CD14-positive monocyte (primary cell): ENCODE data around the gene ANKRD9. TPM values are rescaled to one million over a fixed set of nuclear protein-coding genes. Genes with fewer than 3 reads are reported as not detected.

Experiments
- DNase-seq, 3 donors: peaks; one replicate each; pipeline ENCODE4 v3.0.0-alpha.2; 2011 to 2022
- H2AFZ ChIP-seq: 2 replicates; pipeline ENCODE4 v1.6.0; 2012; ENCODE audit warnings: mild to moderate bottlenecking, low read depth, low read length, inconsistent platforms; ENCODE audit not compliant: insufficient read depth, poor library complexity, severe bottlenecking
- H3K27ac ChIP-seq, 2 donors: 1 replicate in 1 of 2; 2 replicates in 1 of 2; pipeline ENCODE4 v1.5.1; 2012 to 2013; ENCODE audit warnings: low read length in 2 of 2, control low read depth in 1 of 2, inconsistent platforms in 1 of 2, low read depth in 1 of 2, mild to moderate bottlenecking in 1 of 2
- H3K27me3 ChIP-seq, 2 donors: one replicate each; pipeline versions ENCODE4 v1.6.0 to v1.6.1; 2011 to 2013; ENCODE audit warnings: low read length in 2 of 2; ENCODE audit not compliant: control insufficient read depth in 2 of 2, insufficient read depth in 2 of 2
- H3K36me3 ChIP-seq, 2 donors: replicated peaks in 1 of 2; 1 replicate in 1 of 2; 2 replicates in 1 of 2; pipeline versions ENCODE4 v1.5.1 to v1.6.1; 2012 to 2013; ENCODE audit warnings: low read length in 2 of 2, control low read depth in 1 of 2, inconsistent platforms in 1 of 2, mild to moderate bottlenecking in 1 of 2; ENCODE audit not compliant: insufficient read depth in 2 of 2, control insufficient read depth in 1 of 2
- H3K4me1 ChIP-seq, 2 donors: 1 replicate in 1 of 2; 2 replicates in 1 of 2; pipeline versions ENCODE4 v1.5.1 to v1.6.1; 2012 to 2013; ENCODE audit warnings: low read length in 2 of 2, control low read depth in 1 of 2, inconsistent platforms in 1 of 2, mild to moderate bottlenecking in 1 of 2, moderate library complexity in 1 of 2; ENCODE audit not compliant: insufficient read depth in 2 of 2, control insufficient read depth in 1 of 2
- H3K4me2 ChIP-seq: replicated peaks from 2 replicates; pipeline ENCODE3; 2012; ENCODE audit warnings: low read length, moderate library complexity, mild to moderate bottlenecking; ENCODE audit not compliant: poor library complexity, severe bottlenecking; ENCODE audit errors: extremely low read depth
- H3K4me3 ChIP-seq, 3 experiments: fragments of 200-600 bp in 1 of 3; sonication (generic) in 1 of 3; replicated peaks in 1 of 3; 1 replicate in 2 of 3; 2 replicates in 1 of 3; pipeline ENCODE4 v1.5.1; 2011 to 2013; ENCODE audit warnings: low read length in 3 of 3, mild to moderate bottlenecking in 3 of 3, control low read depth in 2 of 3, low read depth in 2 of 3, inconsistent platforms in 1 of 3, moderate library complexity in 1 of 3
- H3K79me2 ChIP-seq: 2 replicates; pipeline ENCODE4 v1.6.0; 2012; ENCODE audit warnings: mild to moderate bottlenecking, control low read depth, inconsistent platforms, low read length, moderate library complexity; ENCODE audit not compliant: insufficient read depth
- H3K9ac ChIP-seq: 2 replicates; pipeline ENCODE4 v1.6.0; 2017; ENCODE audit warnings: low read length, mild to moderate bottlenecking; ENCODE audit not compliant: insufficient read depth, poor library complexity, severe bottlenecking
- H3K9me3 ChIP-seq, 2 donors: replicated peaks in 1 of 2; 1 replicate in 1 of 2; 2 replicates in 1 of 2; pipeline versions ENCODE4 v1.5.1 to v1.6.1; 2012 to 2013; ENCODE audit warnings: low read length in 2 of 2, control low read depth in 1 of 2; ENCODE audit not compliant: control insufficient read depth in 1 of 2, insufficient read depth in 1 of 2
- H4K20me1 ChIP-seq: 2 replicates; pipeline ENCODE4 v1.6.0; 2012; ENCODE audit warnings: mild to moderate bottlenecking, low read length, control low read depth, moderate library complexity; ENCODE audit not compliant: insufficient read depth
- H3K27ac Mint-ChIP-seq, 7 donors: one replicate each; pipeline ENCODE4 v1.8.0; 2020; ENCODE audit warnings: mild to moderate bottlenecking in 7 of 7, mixed read lengths in 7 of 7, moderate library complexity in 6 of 7, inconsistent platforms in 2 of 7
- H3K27me3 Mint-ChIP-seq, 3 donors: one replicate each; pipeline ENCODE4 v1.8.0; 2021 to 2022; ENCODE audit warnings: low read depth in 3 of 3, mild to moderate bottlenecking in 3 of 3, mixed read lengths in 3 of 3, moderate library complexity in 3 of 3, inconsistent platforms in 1 of 3
- H3K36me3 Mint-ChIP-seq, 2 donors: one replicate each; pipeline ENCODE4 v1.8.0; 2020; ENCODE audit warnings: mixed read lengths in 2 of 2, inconsistent platforms in 1 of 2, mild to moderate bottlenecking in 1 of 2
- H3K4me1 Mint-ChIP-seq: one replicate; pipeline ENCODE4 v1.8.0; 2020; ENCODE audit warnings: mild to moderate bottlenecking, mixed read lengths
- H3K4me3 Mint-ChIP-seq, 2 donors: one replicate each; pipeline ENCODE4 v1.8.0; 2020; ENCODE audit warnings: mild to moderate bottlenecking in 2 of 2, mixed read lengths in 2 of 2, moderate library complexity in 1 of 2
- H3K9me3 Mint-ChIP-seq, 7 donors: one replicate each; pipeline ENCODE4 v1.8.0; 2020 to 2022; ENCODE audit warnings: mixed read lengths in 7 of 7, mild to moderate bottlenecking in 6 of 7, moderate library complexity in 6 of 7, inconsistent platforms in 2 of 7
- CTCF ChIP-seq: fragments of 200-600 bp; IDR thresholded peaks from one replicate; pipeline ENCODE4 v1.8.0; 2022; ENCODE audit warnings: antibody characterized with exemption, mild to moderate bottlenecking
- WGBS: methylation state at CpG from one replicate; pipeline ENCODE4 v1.1.5; 2013; ENCODE audit warnings: missing lambda C conversion rate; ENCODE audit not compliant: insufficient coverage; 5-methylcytosine and 5-hydroxymethylcytosine counted together
- intact Hi-C, 2 donors: fragments of 100-400 bp; cut with micrococcal nuclease; formaldehyde crosslinking; loops; one replicate each; pipeline versions ENCODE4 v1.15.0 to v1.15.1; 2023
- polyA plus RNA-seq, 3 donors: library from polyadenylated mRNA; depleted of rRNA in 1 of 3; unstranded in 2 of 3; stranded (reverse) in 1 of 3; fragments of 300-500 nt in 2 of 3; fragments of >200 nt in 1 of 3; fragmentation: Illumina TruSeq in 2 of 3; gene quantifications; 1 replicate in 2 of 3; 2 replicates in 1 of 3; pipeline ENCODE4 v1.2.3, GENCODE V29; 2012 to 2021

The ANKRD9 gene
- polyA plus RNA-seq, 3 donors: 0.43 to 10.8 (median 0.83) TPM

GRCh38 chr14:102507857-102508312, 1.7 kb downstream of the ANKRD9 start:
- Mint-ChIP-seq H3K9me3 (peaks cover 0 to 3% (median 2%) of the 10 kb centered on the region in 7 donors), H3K36me3 (peaks cover 2 to 10% of the 10 kb centered on the region in 2 donors), H3K4me3 (no peak overlapping the region), H3K27ac (peak overlapping the region in 5 of 7 donors; percentile 62 to 84 (median 68)), H3K4me1 (peaks cover 23% of the 10 kb centered on the region), H3K27me3 (peaks cover 1 to 10% (median 4%) of the 10 kb centered on the region in 3 donors)
- no peaks in the 10 kb centered on the region for H3K9me3 ChIP-seq
- no peak overlapping the region for H2AFZ ChIP-seq
- H3K9ac ChIP-seq: no peak overlapping the region
- H3K27ac ChIP-seq: no peak overlapping the region
- 93% methylated on average over 16 of the region's 21 CpGs for WGBS
- no peak for TF ChIP-seq CTCF
- H3K27me3 ChIP-seq: peaks cover 0 to 4% of the 10 kb centered on the region in 2 donors
- no peaks in the 10 kb centered on the region for H4K20me1 ChIP-seq
- intact Hi-C loops: loop anchor here in 1 of 2 donors (10.0 kb wide), 1 partner anchor 143 kb away; the partner anchor contains the start of genes CINP and TECPR2
- peaks cover 16 to 19% of the 10 kb centered on the region in 2 donors for H3K4me1 ChIP-seq
- DNase-seq: no peak
- H3K4me2 ChIP-seq: no peak overlapping the region
- no peaks in the 10 kb centered on the region for H3K79me2 ChIP-seq
- no peak overlapping the region for H3K4me3 ChIP-seq
- H3K36me3 ChIP-seq: no peaks in the 10 kb centered on the region

- peaks cover 0 to 10% (median 4%) of the 10 kb centered on the region in 3 donors for H3K27me3 Mint-ChIP-seq
- peaks cover 0 to 4% of the 10 kb centered on the region in 2 donors for H3K27me3 ChIP-seq
- H3K4me1 Mint-ChIP-seq: peaks cover 23% of the 10 kb centered on the region
- H3K36me3 Mint-ChIP-seq: peaks cover 2 to 10% of the 10 kb centered on the region in 2 donors
- 95% methylated on average over 108 of the region's 115 CpGs for WGBS
- intact Hi-C loops: loop anchor here in 1 of 2 donors (10.0 kb wide), 1 partner anchor 142 kb away; the partner anchor contains the start of genes CINP and TECPR2
- no peak overlapping the region for H3K4me2 ChIP-seq
- no peak for DNase-seq
- H3K27ac Mint-ChIP-seq: no peak overlapping the region
- no peaks in the 10 kb centered on the region for H3K9me3 ChIP-seq
- no peaks in the 10 kb centered on the region for H3K36me3 ChIP-seq
- TF ChIP-seq CTCF: no peak
- H3K4me3 ChIP-seq: no peak overlapping the region
- H4K20me1 ChIP-seq: no peaks in the 10 kb centered on the region
- H3K4me3 Mint-ChIP-seq: no peak overlapping the region
- peaks cover 16 to 19% of the 10 kb centered on the region in 2 donors for H3K4me1 ChIP-seq
- H3K9me3 Mint-ChIP-seq: peaks cover 0 to 3% (median 2%) of the 10 kb centered on the region in 7 donors
- H3K27ac ChIP-seq: no peak overlapping the region
- no peaks in the 10 kb centered on the region for H3K79me2 ChIP-seq
- H3K9ac ChIP-seq: no peak overlapping the region
- H2AFZ ChIP-seq: no peak overlapping the region
Measured at GRCh38 chr14:102507081-102507856, 2.3 kb downstream of the ANKRD9 start.
